Spleen (tissue), 7 donors: Measurements from ENCODE around the gene KIF3C.

Experiments
- POLR2A ChIP-seq, 3 donors: fragments of 450-650 bp; IDR thresholded peaks; one replicate each; pipeline ENCODE4 v1.5.1; 2017; ENCODE audit warnings: antibody characterized with exemption in 3 of 3, mild to moderate bottlenecking in 1 of 3
- POLR2AphosphoS5 ChIP-seq, 3 donors: sonication (generic); formaldehyde crosslinking; IDR thresholded peaks; one replicate each; pipeline ENCODE4 v1.5.1; 2017; ENCODE audit warnings: antibody characterized with exemption in 3 of 3
- TF ChIP-seq, protein P1 (sequence below), 11 experiments: fragments of 200-600 bp in 7 of 11; fragments of 450-650 bp in 4 of 11; sonication (generic) in 4 of 11; IDR thresholded peaks in 8 of 11; conservative IDR thresholded peaks in 3 of 11; 1 replicate in 7 of 11; 2 replicates in 4 of 11; pipeline versions ENCODE4 v1.4.0 to v1.8.0; 2016 to 2021; ENCODE audit warnings: antibody characterized with exemption in 11 of 11, inconsistent platforms in 4 of 11, mild to moderate bottlenecking in 1 of 11
- donor health status: DM: no; HTN: no; CAD: no; lungs with moderate emphysema.
- donor health status: DM: no; HTN: no; CAD: no.
- donor health status: DM: no; HTN: no; CAD: no.

GRCh38 chr2:25920336-25920735 is 62.0 kb downstream of the KIF3C start:
- TF ChIP-seq, protein P1, sequence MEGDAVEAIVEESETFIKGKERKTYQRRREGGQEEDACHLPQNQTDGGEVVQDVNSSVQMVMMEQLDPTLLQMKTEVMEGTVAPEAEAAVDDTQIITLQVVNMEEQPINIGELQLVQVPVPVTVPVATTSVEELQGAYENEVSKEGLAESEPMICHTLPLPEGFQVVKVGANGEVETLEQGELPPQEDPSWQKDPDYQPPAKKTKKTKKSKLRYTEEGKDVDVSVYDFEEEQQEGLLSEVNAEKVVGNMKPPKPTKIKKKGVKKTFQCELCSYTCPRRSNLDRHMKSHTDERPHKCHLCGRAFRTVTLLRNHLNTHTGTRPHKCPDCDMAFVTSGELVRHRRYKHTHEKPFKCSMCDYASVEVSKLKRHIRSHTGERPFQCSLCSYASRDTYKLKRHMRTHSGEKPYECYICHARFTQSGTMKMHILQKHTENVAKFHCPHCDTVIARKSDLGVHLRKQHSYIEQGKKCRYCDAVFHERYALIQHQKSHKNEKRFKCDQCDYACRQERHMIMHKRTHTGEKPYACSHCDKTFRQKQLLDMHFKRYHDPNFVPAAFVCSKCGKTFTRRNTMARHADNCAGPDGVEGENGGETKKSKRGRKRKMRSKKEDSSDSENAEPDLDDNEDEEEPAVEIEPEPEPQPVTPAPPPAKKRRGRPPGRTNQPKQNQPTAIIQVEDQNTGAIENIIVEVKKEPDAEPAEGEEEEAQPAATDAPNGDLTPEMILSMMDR (IDR thresholded peaks at IDR 0.05 in 8 of 11, conservative IDR thresholded peaks at IDR 0.05 in 3 of 11): no peak
- TF ChIP-seq POLR2AphosphoS5 (IDR thresholded peaks at IDR 0.05) (no peak), POLR2A (IDR thresholded peaks at IDR 0.05) (no peak)
